GM23338 (cell line): ENCODE results near the gene REM2. TPM values are rescaled to one million over a fixed set of nuclear protein-coding genes. Genes with fewer than 3 reads are reported as not detected.

Experiments used
- REST ChIP-seq: IDR thresholded peaks from one replicate; pipeline ENCODE4 v1.6.1; 2018; ENCODE audit warnings: antibody characterized with exemption; ENCODE audit not compliant: unreplicated experiment
- ZNF462 ChIP-seq: fragments of 250-450 bp; sonication (Bioruptor Pico); IDR thresholded peaks from 2 replicates; pipeline ENCODE4 v1.5.0; 2020; ENCODE audit warnings: mild to moderate bottlenecking, moderate library complexity
- polyA plus RNA-seq: library from polyadenylated mRNA; unstranded; fragments of >200 nt; fragmentation: Nextera tagmentation; extraction: Ambion mirVana; gene quantifications from 2 replicates; pipeline ENCODE4 v1.2.1, GENCODE V29; 2016
- total RNA-seq: library from RNA; depleted of rRNA; stranded (reverse); fragments of >200 nt; shearing (Covaris generic); gene quantifications from 2 replicates; pipeline ENCODE4 v1.2.3, GENCODE V29; 2014

REM2 gene
- total and polyA plus RNA-seq, 2 experiments from 2014 or later = 0.31 to 2.9 TPM

- TF ChIP-seq REST (no peak), ZNF462 (CRISPR knock-in tag) (no peak)
Observed at GRCh38 chr14:22886500-22887259, 3.7 kb downstream of the REM2 start (continued).
